Stimulated activated CD4-positive, alpha-beta T cell treated with anti-CD3 and anti-CD28 coated beads, TNF-alpha, amount 100 ng/mL, for 4 hours (primary cell): ENCODE measurements around the gene MON1B.
"Not testable (repeated sequence)": the region's sequence is repeated elsewhere in the genome, so short reads cannot be mapped to it uniquely, and the experiment has no call there.

Experiments used
- DNase-seq, 3 experiments: peaks; one replicate each; pipeline ENCODE4 v3.0.0-alpha.2; 2020; ENCODE audit warnings: low read depth in 3 of 3

Gene MON1B

GRCh38 chr16:77190478-77191258 lies at the start of gene MON1B:
Gene MON1B (plus strand): TSS chr16:77191190. CDS start chr16:77191486, 296 bp downstream.
- DNase-seq, result peak; percentile 80 to 88 (median 86)

GRCh38 chr16:77143364-77143763 lies 47.6 kb upstream of the MON1B start:
- no peak for DNase-seq

- no peak for DNase-seq
These were observed 42.9 kb upstream of the MON1B start for GRCh38 chr16:77148121-77148520.

- DNase-seq, result no peak
These were observed 33.5 kb upstream of the MON1B start for GRCh38 chr16:77157346-77158058.

- no peak for DNase-seq
These were observed 32.7 kb upstream of the MON1B start for GRCh38 chr16:77158293-77158692.

GRCh38 chr16:77165006-77165405 lies 26.0 kb upstream of the MON1B start:
- no peak for DNase-seq

GRCh38 chr16:77165536-77166236 lies 25.3 kb upstream of the MON1B start:
- not testable (repeated sequence) for DNase-seq

GRCh38 chr16:77166726-77167125 lies 24.3 kb upstream of the MON1B start:
- no peak for DNase-seq

DNA sequence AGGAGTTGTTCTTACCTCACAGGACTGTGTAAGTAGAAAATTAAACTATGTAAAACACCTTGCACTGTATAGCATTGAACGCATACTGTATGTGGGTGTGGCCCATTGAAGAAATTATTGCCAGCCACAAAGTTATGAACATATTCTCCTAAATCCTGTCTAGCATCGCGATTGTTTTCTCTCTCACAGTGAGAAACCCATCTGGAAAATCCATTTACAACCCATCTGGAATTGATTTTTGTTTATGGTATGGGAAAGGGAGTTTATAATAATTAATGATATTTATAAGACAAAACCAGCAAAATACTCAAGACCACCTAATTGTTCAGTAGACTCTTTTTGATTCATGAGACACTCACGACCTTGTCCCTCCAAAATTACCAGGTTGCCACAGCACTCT lies 22.1 kb upstream of the MON1B start:
- no peak for DNase-seq

GRCh38 chr16:77169650-77170236 lies 21.2 kb upstream of the MON1B start:
- DNase-seq, result no peak

- no peak for DNase-seq
These were observed 20.2 kb upstream of the MON1B start for GRCh38 chr16:77170805-77171204.

DNA sequence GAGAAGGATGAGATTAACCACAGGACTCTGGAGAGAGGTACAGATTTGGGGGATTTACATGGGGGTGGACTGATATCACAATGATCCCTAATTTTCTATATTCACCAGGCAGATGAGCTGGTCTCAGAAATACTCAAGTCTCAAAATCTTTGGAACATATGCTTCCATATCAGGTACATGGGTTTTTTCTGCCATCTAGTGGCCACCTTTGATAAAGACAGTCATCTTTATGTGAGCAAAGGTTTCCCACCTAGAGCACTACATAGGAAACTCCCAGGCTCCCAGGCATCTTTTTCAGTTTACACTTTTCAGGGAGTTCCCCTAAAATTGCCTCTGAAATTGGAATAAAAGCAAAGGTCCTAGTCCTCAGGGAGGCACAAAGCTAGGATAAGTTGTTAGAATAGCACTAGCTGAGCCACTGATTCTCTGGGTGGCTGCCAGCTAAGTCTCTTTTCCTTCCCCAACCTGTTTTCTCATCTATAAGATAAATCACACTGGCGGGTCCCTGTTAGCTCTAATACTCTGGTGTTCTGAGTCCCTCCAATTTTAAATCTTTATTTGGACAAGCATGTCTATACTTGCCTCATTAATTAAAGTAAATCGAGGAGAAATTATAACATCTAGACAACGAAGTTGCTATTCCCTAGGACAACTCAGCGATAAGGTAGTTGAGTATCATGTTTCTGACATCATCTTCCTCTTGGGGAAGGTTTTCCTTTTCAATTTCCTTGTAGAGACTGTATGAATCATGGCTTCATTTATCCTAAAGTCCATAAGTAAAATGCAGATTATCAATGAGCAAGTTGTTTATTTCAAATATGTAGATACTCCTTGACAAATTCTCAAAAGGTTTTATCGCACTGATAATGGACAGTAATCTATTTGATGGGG lies 19.0 kb upstream of the MON1B start:
- no peak for DNase-seq

- DNase-seq, result no peak
These were observed 18.0 kb upstream of the MON1B start for GRCh38 chr16:77172951-77173350.

GRCh38 chr16:77183137-77183536 lies 7.9 kb upstream of the MON1B start:
- no peak for DNase-seq

- DNase-seq, result not testable (repeated sequence)
These were observed 4.7 kb upstream of the MON1B start for GRCh38 chr16:77186298-77186697.

DNA sequence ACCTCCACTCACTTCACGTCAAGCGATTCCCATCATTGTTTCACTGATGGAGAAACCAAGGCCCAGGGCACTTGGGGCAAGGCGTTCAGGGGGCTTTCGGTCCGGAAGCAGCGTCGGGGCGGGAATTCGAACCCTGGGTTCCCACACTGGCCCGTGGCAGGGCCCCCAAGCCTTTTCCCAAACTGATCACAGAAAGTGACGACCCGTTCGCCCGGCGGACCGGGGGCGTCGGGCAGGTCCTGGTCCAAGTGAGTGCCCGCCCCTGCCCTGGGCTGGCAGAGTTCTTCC lies 856 bp upstream of the MON1B start:
- DNase-seq, result no peak

GRCh38 chr16:77191259-77191969 lies 424 bp downstream of the MON1B start:
- no peak for DNase-seq

DNA sequence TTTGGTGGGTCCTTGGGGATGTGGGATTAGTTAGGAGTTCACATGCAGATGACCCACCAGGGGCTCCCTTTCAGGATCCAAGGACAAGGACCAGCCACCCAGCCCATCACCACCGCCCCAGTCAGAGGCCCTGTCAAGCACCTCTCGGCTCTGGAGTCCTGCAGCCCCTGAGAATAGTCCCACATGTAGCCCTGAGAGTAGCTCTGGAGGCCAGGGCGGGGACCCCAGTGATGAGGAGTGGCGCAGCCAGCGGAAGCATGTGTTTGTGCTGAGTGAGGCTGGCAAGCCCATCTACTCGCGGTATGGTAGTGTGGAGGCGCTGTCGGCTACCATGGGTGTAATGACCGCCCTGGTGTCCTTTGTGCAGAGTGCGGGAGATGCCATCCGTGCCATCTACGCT lies 2.4 kb downstream of the MON1B start:
- DNase-seq, result no peak

DNA sequence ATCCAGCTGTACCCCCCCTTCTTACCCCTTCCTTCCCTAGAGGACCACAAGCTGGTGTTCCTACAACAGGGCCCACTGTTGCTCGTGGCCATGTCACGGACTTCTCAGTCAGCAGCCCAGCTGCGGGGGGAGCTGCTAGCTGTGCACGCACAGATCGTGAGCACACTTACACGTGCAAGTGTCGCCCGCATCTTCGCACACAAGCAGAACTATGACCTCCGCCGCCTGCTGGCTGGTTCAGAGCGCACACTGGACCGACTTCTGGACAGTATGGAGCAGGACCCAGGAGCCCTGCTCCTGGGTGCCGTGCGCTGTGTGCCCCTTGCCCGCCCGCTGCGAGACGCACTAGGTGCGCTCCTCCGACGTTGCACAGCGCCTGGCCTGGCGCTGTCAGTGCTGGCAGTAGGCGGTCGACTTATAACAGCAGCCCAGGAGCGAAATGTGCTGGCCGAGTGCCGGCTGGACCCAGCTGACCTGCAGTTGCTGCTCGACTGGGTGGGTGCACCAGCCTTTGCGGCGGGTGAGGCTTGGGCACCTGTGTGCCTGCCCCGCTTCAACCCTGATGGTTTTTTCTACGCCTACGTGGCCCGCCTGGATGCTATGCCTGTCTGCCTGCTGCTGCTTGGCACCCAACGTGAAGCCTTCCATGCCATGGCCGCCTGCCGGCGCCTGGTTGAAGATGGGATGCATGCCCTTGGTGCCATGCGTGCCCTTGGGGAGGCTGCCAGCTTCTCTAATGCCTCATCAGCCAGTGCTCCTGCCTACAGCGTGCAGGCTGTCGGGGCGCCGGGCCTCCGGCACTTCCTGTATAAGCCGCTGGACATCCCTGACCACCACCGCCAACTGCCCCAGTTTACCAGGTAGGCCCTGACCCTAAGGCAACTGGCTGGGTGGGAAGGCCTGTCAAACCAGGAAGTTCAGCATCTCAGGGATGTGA lies 3.6 kb downstream of the MON1B start:
- no peak for DNase-seq

DNA sequence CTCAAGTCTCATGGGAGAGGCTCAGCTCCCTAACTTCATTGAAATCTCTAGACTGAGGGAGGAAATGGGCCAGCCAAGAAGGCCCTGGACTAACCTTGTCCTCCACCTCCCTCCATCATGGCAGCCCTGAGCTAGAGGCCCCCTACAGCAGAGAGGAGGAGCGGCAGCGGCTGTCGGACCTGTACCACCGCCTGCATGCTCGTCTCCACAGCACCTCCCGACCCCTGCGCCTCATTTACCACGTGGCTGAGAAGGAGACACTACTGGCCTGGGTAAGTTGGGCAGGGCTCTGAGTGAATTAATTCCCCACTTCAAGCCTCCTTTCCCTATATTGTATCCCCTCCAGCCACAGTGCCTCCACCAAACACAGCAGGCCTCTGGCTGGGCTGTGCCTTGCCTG lies 4.4 kb downstream of the MON1B start:
- DNase-seq, result no peak
